ENCODE results near the gene ATAT1. TPM values are rescaled to one million over a fixed set of nuclear protein-coding genes. Genes with fewer than 3 reads are reported as not detected.

The ATAT1 gene
- total and polyA plus RNA-seq, 2 of the 13 experiments (the other 11 are each of a cell fraction or from before 2014, with no cell fraction given), result 9.2 to 23.6 TPM

DNA sequence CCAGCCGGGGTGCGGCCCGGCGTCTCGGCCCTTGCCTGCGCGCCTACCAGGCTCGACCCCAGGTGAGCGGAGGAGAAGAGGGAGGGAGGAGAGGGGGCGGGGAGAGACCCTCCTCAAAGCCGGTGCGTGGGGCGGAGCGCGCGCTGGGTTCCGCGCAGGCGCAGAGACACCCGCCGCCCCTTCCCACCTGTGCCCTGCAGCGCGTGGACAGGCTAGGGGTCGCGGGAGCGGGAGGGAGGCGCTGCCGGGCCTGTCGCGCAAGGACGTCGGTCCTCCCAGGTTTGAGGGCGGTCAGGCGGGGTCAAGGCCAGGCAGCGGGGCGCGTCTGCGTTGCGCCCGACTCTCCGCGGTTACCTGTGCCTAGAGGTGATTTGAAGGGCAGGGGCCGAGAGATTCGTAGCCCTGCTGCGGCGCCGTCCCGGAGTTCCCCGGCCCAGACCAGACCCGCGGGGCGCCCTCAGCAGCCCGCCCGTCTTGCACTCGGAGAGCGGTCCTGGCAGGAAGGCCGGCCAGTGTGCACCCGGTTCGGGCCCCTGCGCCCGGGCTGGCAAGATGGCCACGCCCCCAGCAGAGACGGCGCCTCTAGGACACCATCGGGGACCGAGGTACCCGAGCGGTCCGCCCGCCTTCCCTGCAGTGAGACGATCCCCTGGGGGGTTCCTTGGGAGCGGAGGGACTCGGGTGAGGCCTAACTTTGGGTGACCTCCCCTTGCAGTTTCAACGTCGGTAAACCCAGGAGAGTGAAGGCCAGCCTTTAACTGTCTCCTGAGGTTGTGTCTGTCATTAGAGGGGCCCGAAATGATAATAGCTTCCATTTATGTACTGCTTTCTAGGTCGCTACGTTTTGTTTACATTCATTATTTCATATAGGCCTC is 20.8 kb downstream of the ATAT1 start (continued):
- TF ChIP-seq, protein P1, sequence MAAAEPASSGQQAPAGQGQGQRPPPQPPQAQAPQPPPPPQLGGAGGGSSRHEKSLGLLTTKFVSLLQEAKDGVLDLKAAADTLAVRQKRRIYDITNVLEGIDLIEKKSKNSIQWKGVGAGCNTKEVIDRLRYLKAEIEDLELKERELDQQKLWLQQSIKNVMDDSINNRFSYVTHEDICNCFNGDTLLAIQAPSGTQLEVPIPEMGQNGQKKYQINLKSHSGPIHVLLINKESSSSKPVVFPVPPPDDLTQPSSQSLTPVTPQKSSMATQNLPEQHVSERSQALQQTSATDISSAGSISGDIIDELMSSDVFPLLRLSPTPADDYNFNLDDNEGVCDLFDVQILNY (CRISPR knock-in tag; conservative IDR thresholded peaks at IDR 0.05), result no peak
- TF ChIP-seq RFX1 (IDR thresholded peaks at IDR 0.05), result no peak
- TF ChIP-seq, protein P2, sequence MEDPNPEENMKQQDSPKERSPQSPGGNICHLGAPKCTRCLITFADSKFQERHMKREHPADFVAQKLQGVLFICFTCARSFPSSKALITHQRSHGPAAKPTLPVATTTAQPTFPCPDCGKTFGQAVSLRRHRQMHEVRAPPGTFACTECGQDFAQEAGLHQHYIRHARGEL (CRISPR knock-in tag; IDR thresholded peaks at IDR 0.05), result peak; percentile 92
- TF ChIP-seq ELF4 (CRISPR knock-in tag; IDR thresholded peaks at IDR 0.05; ENCODE audit: borderline replicate concordance), result no peak
- TF ChIP-seq, protein P3, sequence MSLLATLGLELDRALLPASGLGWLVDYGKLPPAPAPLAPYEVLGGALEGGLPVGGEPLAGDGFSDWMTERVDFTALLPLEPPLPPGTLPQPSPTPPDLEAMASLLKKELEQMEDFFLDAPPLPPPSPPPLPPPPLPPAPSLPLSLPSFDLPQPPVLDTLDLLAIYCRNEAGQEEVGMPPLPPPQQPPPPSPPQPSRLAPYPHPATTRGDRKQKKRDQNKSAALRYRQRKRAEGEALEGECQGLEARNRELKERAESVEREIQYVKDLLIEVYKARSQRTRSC (CRISPR knock-in tag; IDR thresholded peaks at IDR 0.05; ENCODE audit: low read depth), result no peak
- TF ChIP-seq CEBPG (CRISPR knock-in tag; IDR thresholded peaks at IDR 0.05), result no peak; the same call in 1 of the 2 replicates
- TF ChIP-seq ZNF510 (CRISPR knock-in tag; IDR thresholded peaks at IDR 0.05; ENCODE audit: low read depth), result peak; percentile 96
- peak; percentile 59 for TF ChIP-seq RBM22 (optimal IDR thresholded peaks at IDR 0.05; ENCODE audit: low read length)
- peak; percentile 59 for TF ChIP-seq RAD21 (CRISPR knock-in tag; IDR thresholded peaks at IDR 0.05)
- TF ChIP-seq RELA (CRISPR knock-in tag; IDR thresholded peaks at IDR 0.05), result peak; percentile 77; the same call in 1 of the 2 replicates
- TF ChIP-seq ZFP90 (CRISPR knock-in tag; IDR thresholded peaks at IDR 0.05; ENCODE audit: borderline replicate concordance), result peak; percentile 99
- TF ChIP-seq, protein P4, sequence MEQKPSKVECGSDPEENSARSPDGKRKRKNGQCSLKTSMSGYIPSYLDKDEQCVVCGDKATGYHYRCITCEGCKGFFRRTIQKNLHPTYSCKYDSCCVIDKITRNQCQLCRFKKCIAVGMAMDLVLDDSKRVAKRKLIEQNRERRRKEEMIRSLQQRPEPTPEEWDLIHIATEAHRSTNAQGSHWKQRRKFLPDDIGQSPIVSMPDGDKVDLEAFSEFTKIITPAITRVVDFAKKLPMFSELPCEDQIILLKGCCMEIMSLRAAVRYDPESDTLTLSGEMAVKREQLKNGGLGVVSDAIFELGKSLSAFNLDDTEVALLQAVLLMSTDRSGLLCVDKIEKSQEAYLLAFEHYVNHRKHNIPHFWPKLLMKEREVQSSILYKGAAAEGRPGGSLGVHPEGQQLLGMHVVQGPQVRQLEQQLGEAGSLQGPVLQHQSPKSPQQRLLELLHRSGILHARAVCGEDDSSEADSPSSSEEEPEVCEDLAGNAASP (CRISPR knock-in tag; IDR thresholded peaks at IDR 0.05; ENCODE audit: borderline replicate concordance), result peak; percentile 98
- TF ChIP-seq GABPB1 (CRISPR knock-in tag; IDR thresholded peaks at IDR 0.05), result peak; percentile 89
- peak; percentile 70 for TF ChIP-seq ZNF768 (CRISPR knock-in tag; IDR thresholded peaks at IDR 0.05)
- TF ChIP-seq KAT8 (CRISPR knock-in tag; IDR thresholded peaks at IDR 0.05), result peak; percentile 76; the same call in 1 of the 2 replicates
- 0 out of 2 replicates have a peak, but pooled peaks have one; percentile 66 for TF ChIP-seq PRMT3 (CRISPR knock-in tag; IDR thresholded peaks at IDR 0.05; ENCODE audit: borderline replicate concordance, low read depth)
- TF ChIP-seq, protein P5, sequence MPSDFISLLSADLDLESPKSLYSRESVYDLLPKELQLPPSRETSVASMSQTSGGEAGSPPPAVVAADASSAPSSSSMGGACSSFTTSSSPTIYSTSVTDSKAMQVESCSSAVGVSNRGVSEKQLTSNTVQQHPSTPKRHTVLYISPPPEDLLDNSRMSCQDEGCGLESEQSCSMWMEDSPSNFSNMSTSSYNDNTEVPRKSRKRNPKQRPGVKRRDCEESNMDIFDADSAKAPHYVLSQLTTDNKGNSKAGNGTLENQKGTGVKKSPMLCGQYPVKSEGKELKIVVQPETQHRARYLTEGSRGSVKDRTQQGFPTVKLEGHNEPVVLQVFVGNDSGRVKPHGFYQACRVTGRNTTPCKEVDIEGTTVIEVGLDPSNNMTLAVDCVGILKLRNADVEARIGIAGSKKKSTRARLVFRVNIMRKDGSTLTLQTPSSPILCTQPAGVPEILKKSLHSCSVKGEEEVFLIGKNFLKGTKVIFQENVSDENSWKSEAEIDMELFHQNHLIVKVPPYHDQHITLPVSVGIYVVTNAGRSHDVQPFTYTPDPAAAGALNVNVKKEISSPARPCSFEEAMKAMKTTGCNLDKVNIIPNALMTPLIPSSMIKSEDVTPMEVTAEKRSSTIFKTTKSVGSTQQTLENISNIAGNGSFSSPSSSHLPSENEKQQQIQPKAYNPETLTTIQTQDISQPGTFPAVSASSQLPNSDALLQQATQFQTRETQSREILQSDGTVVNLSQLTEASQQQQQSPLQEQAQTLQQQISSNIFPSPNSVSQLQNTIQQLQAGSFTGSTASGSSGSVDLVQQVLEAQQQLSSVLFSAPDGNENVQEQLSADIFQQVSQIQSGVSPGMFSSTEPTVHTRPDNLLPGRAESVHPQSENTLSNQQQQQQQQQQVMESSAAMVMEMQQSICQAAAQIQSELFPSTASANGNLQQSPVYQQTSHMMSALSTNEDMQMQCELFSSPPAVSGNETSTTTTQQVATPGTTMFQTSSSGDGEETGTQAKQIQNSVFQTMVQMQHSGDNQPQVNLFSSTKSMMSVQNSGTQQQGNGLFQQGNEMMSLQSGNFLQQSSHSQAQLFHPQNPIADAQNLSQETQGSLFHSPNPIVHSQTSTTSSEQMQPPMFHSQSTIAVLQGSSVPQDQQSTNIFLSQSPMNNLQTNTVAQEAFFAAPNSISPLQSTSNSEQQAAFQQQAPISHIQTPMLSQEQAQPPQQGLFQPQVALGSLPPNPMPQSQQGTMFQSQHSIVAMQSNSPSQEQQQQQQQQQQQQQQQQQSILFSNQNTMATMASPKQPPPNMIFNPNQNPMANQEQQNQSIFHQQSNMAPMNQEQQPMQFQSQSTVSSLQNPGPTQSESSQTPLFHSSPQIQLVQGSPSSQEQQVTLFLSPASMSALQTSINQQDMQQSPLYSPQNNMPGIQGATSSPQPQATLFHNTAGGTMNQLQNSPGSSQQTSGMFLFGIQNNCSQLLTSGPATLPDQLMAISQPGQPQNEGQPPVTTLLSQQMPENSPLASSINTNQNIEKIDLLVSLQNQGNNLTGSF (CRISPR knock-in tag; IDR thresholded peaks at IDR 0.05), result peak; percentile 82
- TF ChIP-seq ZNF660 (CRISPR knock-in tag; IDR thresholded peaks at IDR 0.05; ENCODE audit: borderline replicate concordance, low read depth), result 0 out of 2 replicates have a peak, but pooled peaks have one; percentile 22
- 0 out of 2 replicates have a peak, but pooled peaks have one; percentile 44 for TF ChIP-seq ZSCAN12 (CRISPR knock-in tag; IDR thresholded peaks at IDR 0.05)
- peak; percentile 87; the same call in 1 of the 2 replicates for TF ChIP-seq NR1H2 (CRISPR knock-in tag; IDR thresholded peaks at IDR 0.05; ENCODE audit: borderline replicate concordance, low read depth)
